ENCODE results near the gene LRRC73. TPM values are rescaled to one million over a fixed set of nuclear protein-coding genes. Genes with fewer than 3 reads are reported as not detected.

The LRRC73 gene
- total RNA-seq, 1 experiment from 2014 or later: 1.4 TPM

DNA sequence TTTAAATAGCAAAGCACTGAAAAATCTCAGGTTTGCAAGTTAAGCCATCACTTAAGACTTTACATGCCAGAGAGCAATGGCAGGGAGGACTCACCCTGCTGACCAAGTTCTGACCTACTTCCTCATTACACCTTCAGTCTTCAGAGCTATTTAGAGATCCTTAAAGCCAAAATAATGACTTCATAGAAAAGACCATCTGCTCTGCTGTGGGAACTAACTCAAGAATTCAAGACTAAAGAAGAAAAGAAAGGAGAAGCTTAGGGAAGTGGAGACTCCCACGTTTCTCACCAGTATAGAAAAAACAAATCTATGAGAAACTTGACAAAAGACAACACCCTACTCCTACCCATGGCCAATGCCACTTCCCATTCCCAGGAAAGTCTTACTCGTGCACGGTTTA is 37.1 kb upstream of the LRRC73 start (continued):
- TF ChIP-seq, protein P1, sequence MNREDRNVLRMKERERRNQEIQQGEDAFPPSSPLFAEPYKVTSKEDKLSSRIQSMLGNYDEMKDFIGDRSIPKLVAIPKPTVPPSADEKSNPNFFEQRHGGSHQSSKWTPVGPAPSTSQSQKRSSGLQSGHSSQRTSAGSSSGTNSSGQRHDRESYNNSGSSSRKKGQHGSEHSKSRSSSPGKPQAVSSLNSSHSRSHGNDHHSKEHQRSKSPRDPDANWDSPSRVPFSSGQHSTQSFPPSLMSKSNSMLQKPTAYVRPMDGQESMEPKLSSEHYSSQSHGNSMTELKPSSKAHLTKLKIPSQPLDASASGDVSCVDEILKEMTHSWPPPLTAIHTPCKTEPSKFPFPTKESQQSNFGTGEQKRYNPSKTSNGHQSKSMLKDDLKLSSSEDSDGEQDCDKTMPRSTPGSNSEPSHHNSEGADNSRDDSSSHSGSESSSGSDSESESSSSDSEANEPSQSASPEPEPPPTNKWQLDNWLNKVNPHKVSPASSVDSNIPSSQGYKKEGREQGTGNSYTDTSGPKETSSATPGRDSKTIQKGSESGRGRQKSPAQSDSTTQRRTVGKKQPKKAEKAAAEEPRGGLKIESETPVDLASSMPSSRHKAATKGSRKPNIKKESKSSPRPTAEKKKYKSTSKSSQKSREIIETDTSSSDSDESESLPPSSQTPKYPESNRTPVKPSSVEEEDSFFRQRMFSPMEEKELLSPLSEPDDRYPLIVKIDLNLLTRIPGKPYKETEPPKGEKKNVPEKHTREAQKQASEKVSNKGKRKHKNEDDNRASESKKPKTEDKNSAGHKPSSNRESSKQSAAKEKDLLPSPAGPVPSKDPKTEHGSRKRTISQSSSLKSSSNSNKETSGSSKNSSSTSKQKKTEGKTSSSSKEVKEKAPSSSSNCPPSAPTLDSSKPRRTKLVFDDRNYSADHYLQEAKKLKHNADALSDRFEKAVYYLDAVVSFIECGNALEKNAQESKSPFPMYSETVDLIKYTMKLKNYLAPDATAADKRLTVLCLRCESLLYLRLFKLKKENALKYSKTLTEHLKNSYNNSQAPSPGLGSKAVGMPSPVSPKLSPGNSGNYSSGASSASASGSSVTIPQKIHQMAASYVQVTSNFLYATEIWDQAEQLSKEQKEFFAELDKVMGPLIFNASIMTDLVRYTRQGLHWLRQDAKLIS (CRISPR knock-in tag; IDR thresholded peaks at IDR 0.05; ENCODE audit: borderline replicate concordance): no peak
- TF ChIP-seq ZNF263 (CRISPR knock-in tag; IDR thresholded peaks at IDR 0.05; ENCODE audit: low read depth): no peak
- TF ChIP-seq, protein P2, sequence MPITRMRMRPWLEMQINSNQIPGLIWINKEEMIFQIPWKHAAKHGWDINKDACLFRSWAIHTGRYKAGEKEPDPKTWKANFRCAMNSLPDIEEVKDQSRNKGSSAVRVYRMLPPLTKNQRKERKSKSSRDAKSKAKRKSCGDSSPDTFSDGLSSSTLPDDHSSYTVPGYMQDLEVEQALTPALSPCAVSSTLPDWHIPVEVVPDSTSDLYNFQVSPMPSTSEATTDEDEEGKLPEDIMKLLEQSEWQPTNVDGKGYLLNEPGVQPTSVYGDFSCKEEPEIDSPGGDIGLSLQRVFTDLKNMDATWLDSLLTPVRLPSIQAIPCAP (CRISPR knock-in tag; IDR thresholded peaks at IDR 0.05): no peak
- TF ChIP-seq FOXJ3 (CRISPR knock-in tag; IDR thresholded peaks at IDR 0.05; ENCODE audit: borderline replicate concordance): no peak
- no peak for TF ChIP-seq ZNF121 (CRISPR knock-in tag; IDR thresholded peaks at IDR 0.05)
- TF ChIP-seq, protein P3, sequence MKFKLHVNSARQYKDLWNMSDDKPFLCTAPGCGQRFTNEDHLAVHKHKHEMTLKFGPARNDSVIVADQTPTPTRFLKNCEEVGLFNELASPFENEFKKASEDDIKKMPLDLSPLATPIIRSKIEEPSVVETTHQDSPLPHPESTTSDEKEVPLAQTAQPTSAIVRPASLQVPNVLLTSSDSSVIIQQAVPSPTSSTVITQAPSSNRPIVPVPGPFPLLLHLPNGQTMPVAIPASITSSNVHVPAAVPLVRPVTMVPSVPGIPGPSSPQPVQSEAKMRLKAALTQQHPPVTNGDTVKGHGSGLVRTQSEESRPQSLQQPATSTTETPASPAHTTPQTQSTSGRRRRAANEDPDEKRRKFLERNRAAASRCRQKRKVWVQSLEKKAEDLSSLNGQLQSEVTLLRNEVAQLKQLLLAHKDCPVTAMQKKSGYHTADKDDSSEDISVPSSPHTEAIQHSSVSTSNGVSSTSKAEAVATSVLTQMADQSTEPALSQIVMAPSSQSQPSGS (CRISPR knock-in tag; IDR thresholded peaks at IDR 0.05; ENCODE audit: borderline replicate concordance, low read depth): no peak
- TF ChIP-seq PRRX2 (CRISPR knock-in tag; IDR thresholded peaks at IDR 0.05): no peak

DNA sequence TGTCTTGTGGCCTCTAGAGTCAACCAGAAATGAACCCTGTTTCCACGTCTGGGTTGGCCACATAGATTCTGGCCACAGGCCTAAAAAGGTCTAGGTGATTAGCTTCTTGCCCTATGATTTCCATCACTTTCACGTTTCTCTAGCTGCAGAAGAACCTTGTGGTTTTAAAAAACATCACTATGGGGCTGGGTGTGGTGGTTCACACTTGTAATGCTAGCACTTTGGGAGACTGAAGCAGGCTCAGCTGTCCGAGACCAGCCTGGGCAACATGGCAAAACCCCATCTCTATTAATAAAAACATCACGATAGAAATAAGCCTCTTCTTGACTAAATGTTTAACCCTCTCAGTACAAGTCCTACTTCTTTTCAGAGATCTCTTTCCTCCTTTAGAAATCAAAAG is 34.3 kb upstream of the LRRC73 start:
- Mint-ChIP-seq H3K4me1 (no peaks in the 10 kb centered on the region), H3K27me3 (ENCODE audit: low read depth) (no peaks in the 10 kb centered on the region), H3K36me3 (peaks cover 66% of the 10 kb centered on the region), H3K27ac (no peak overlapping the region), H3K9me3 (no peaks in the 10 kb centered on the region), H3K4me3 (no peak overlapping the region)
- DNase-seq (ENCODE audit: low spot score) (no peak), ATAC-seq (no peak)
- ChIA-PET POLR2A (no interaction called here), CTCF (no interaction called here)
- TF ChIP-seq, protein P4, sequence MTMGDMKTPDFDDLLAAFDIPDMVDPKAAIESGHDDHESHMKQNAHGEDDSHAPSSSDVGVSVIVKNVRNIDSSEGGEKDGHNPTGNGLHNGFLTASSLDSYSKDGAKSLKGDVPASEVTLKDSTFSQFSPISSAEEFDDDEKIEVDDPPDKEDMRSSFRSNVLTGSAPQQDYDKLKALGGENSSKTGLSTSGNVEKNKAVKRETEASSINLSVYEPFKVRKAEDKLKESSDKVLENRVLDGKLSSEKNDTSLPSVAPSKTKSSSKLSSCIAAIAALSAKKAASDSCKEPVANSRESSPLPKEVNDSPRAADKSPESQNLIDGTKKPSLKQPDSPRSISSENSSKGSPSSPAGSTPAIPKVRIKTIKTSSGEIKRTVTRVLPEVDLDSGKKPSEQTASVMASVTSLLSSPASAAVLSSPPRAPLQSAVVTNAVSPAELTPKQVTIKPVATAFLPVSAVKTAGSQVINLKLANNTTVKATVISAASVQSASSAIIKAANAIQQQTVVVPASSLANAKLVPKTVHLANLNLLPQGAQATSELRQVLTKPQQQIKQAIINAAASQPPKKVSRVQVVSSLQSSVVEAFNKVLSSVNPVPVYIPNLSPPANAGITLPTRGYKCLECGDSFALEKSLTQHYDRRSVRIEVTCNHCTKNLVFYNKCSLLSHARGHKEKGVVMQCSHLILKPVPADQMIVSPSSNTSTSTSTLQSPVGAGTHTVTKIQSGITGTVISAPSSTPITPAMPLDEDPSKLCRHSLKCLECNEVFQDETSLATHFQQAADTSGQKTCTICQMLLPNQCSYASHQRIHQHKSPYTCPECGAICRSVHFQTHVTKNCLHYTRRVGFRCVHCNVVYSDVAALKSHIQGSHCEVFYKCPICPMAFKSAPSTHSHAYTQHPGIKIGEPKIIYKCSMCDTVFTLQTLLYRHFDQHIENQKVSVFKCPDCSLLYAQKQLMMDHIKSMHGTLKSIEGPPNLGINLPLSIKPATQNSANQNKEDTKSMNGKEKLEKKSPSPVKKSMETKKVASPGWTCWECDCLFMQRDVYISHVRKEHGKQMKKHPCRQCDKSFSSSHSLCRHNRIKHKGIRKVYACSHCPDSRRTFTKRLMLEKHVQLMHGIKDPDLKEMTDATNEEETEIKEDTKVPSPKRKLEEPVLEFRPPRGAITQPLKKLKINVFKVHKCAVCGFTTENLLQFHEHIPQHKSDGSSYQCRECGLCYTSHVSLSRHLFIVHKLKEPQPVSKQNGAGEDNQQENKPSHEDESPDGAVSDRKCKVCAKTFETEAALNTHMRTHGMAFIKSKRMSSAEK (CRISPR knock-in tag; IDR thresholded peaks at IDR 0.05; ENCODE audit: borderline replicate concordance): no peak
- TF ChIP-seq, protein P5, sequence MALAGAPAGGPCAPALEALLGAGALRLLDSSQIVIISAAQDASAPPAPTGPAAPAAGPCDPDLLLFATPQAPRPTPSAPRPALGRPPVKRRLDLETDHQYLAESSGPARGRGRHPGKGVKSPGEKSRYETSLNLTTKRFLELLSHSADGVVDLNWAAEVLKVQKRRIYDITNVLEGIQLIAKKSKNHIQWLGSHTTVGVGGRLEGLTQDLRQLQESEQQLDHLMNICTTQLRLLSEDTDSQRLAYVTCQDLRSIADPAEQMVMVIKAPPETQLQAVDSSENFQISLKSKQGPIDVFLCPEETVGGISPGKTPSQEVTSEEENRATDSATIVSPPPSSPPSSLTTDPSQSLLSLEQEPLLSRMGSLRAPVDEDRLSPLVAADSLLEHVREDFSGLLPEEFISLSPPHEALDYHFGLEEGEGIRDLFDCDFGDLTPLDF (CRISPR knock-in tag; IDR thresholded peaks at IDR 0.05): no peak
- TF ChIP-seq CREM (CRISPR knock-in tag; IDR thresholded peaks at IDR 0.05): no peak
- no peak for TF ChIP-seq ZNF121 (CRISPR knock-in tag; IDR thresholded peaks at IDR 0.05)
- TF ChIP-seq, protein P6, sequence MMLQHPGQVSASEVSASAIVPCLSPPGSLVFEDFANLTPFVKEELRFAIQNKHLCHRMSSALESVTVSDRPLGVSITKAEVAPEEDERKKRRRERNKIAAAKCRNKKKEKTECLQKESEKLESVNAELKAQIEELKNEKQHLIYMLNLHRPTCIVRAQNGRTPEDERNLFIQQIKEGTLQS (CRISPR knock-in tag; conservative IDR thresholded peaks at IDR 0.05): no peak
- TF ChIP-seq ZNF219 (CRISPR knock-in tag; IDR thresholded peaks at IDR 0.05; ENCODE audit: borderline replicate concordance): no peak
- no peak for TF ChIP-seq RELA (CRISPR knock-in tag; IDR thresholded peaks at IDR 0.05; ENCODE audit: borderline replicate concordance)
- no peak for TF ChIP-seq FOXP1 (CRISPR knock-in tag; IDR thresholded peaks at IDR 0.05; ENCODE audit: borderline replicate concordance)
- TF ChIP-seq JUN (CRISPR knock-in tag; IDR thresholded peaks at IDR 0.05): no peak
- TF ChIP-seq MXD4 (CRISPR knock-in tag; IDR thresholded peaks at IDR 0.05; ENCODE audit: borderline replicate concordance): no peak
- no peak for TF ChIP-seq JAZF1 (CRISPR knock-in tag; IDR thresholded peaks at IDR 0.05)
- TF ChIP-seq, protein P7, sequence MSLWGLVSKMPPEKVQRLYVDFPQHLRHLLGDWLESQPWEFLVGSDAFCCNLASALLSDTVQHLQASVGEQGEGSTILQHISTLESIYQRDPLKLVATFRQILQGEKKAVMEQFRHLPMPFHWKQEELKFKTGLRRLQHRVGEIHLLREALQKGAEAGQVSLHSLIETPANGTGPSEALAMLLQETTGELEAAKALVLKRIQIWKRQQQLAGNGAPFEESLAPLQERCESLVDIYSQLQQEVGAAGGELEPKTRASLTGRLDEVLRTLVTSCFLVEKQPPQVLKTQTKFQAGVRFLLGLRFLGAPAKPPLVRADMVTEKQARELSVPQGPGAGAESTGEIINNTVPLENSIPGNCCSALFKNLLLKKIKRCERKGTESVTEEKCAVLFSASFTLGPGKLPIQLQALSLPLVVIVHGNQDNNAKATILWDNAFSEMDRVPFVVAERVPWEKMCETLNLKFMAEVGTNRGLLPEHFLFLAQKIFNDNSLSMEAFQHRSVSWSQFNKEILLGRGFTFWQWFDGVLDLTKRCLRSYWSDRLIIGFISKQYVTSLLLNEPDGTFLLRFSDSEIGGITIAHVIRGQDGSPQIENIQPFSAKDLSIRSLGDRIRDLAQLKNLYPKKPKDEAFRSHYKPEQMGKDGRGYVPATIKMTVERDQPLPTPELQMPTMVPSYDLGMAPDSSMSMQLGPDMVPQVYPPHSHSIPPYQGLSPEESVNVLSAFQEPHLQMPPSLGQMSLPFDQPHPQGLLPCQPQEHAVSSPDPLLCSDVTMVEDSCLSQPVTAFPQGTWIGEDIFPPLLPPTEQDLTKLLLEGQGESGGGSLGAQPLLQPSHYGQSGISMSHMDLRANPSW (CRISPR knock-in tag; conservative IDR thresholded peaks at IDR 0.05; ENCODE audit: low read depth): no peak
- TF ChIP-seq, protein P8, sequence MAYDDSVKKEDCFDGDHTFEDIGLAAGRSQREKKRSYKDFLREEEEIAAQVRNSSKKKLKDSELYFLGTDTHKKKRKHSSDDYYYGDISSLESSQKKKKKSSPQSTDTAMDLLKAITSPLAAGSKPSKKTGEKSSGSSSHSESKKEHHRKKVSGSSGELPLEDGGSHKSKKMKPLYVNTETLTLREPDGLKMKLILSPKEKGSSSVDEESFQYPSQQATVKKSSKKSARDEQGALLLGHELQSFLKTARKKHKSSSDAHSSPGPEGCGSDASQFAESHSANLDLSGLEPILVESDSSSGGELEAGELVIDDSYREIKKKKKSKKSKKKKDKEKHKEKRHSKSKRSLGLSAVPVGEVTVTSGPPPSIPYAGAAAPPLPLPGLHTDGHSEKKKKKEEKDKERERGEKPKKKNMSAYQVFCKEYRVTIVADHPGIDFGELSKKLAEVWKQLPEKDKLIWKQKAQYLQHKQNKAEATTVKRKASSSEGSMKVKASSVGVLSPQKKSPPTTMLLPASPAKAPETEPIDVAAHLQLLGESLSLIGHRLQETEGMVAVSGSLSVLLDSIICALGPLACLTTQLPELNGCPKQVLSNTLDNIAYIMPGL (CRISPR knock-in tag; IDR thresholded peaks at IDR 0.05): no peak
